Measurements from ENCODE around the gene SUPT3H. TPM values are rescaled to one million over a fixed set of nuclear protein-coding genes. Genes with fewer than 3 reads are reported as not detected.

Gene SUPT3H
- total and polyA plus RNA-seq, 2 of the 13 experiments (the other 11 are each of a cell fraction or from before 2014, with no cell fraction given) = 11.9 to 36.1 TPM

- 95% methylated on average over 1 of the region's 1 CpG for WGBS (ENCODE audit: low lambda C conversion rate)
- FAIRE-seq (no peak), ATAC-seq (no peak), DNase-seq (ENCODE audit: low spot score) (no peak)
- H3K27me3 ChIP-seq (ENCODE audit: control insufficient read depth in 1 of 2, insufficient read depth in 2 of 2, low read length in 2 of 2) = no peaks in the 10 kb centered on the region
- no peaks in the 10 kb centered on the region for H3K36me3 ChIP-seq (replicated peaks in 1 of 2; ENCODE audit: control insufficient read depth in 1 of 2, insufficient read depth in 2 of 2, low read length in 2 of 2)
- ChIA-PET CTCF (ENCODE audit: low intra/inter-chr PET ratio, low total read pairs) (no interaction called here), POLR2A (no interaction called here)
- intact Hi-C loops (cut with micrococcal nuclease; ENCODE audit: unreplicated experiment) (no loop called here), in situ Hi-C loops (cut with HindIII; ENCODE audit: extremely low pct_ligation_motif_present, low pct_unique_long_range_greater_than_20kb) (no loop called here)
- no TSS peak for BruUV-seq (replicated peaks)
- no peak overlapping the region for H3K9ac ChIP-seq (ENCODE audit: insufficient read depth, low read depth, low read length)
- no peaks in the 10 kb centered on the region for H3K79me2 ChIP-seq (ENCODE audit: insufficient read depth, low read length)
- no peak overlapping the region for H3K4me2 ChIP-seq (ENCODE audit: low read depth, low read length)
- H3K9me3 ChIP-seq (ENCODE audit: low read length) = no peaks in the 10 kb centered on the region
- H3K4me3 ChIP-seq (replicated peaks in 1 of 3; ENCODE audit: insufficient read depth in 1 of 3, low read depth in 2 of 3, low read length in 3 of 3) = no peak overlapping the region
- no peak overlapping the region for H3K27ac ChIP-seq (ENCODE audit: extremely low read length, insufficient read depth, low read length)
- H3K4me1 ChIP-seq (ENCODE audit: insufficient read depth, low read length) = peaks cover 7% of the 10 kb centered on the region; the same call in 1 of the 2 replicates
- H2AFZ ChIP-seq (ENCODE audit: low read length) = no peak overlapping the region
- no peaks in the 10 kb centered on the region for H4K20me1 ChIP-seq (ENCODE audit: insufficient read depth, low read length)
- TF ChIP-seq ZNF780A (CRISPR knock-in tag; IDR thresholded peaks at IDR 0.05) (no peak), ZNF256 (CRISPR knock-in tag; conservative IDR thresholded peaks at IDR 0.05) (no peak), CCDC6 (CRISPR knock-in tag; IDR thresholded peaks at IDR 0.05) (no peak), MAFF (IDR thresholded peaks at IDR 0.05; ENCODE audit: low read depth, low read length) (no peak), ZNF225 (CRISPR knock-in tag; IDR thresholded peaks at IDR 0.05) (no peak), FOXA3 (CRISPR knock-in tag; IDR thresholded peaks at IDR 0.05) (peak; percentile 70), KLF6 (CRISPR knock-in tag; IDR thresholded peaks at IDR 0.05) (no peak), ZBTB40 (IDR thresholded peaks at IDR 0.05) (no peak), ZBTB40 (CRISPR knock-in tag; IDR thresholded peaks at IDR 0.05) (no peak), ZNF570 (CRISPR knock-in tag; IDR thresholded peaks at IDR 0.05; ENCODE audit: borderline replicate concordance) (no peak), MED8 (CRISPR knock-in tag; IDR thresholded peaks at IDR 0.05; ENCODE audit: insufficient replicate concordance) (no peak), MIXL1 (CRISPR knock-in tag; IDR thresholded peaks at IDR 0.05) (peak; percentile 26; the same call in 1 of the 2 replicates), ZNF484 (CRISPR knock-in tag; IDR thresholded peaks at IDR 0.05; ENCODE audit: borderline replicate concordance, low read depth) (no peak), MTERF4 (CRISPR knock-in tag; IDR thresholded peaks at IDR 0.05) (no peak), CREB3 (CRISPR knock-in tag; IDR thresholded peaks at IDR 0.05) (no peak), BHLHE40 (IDR thresholded peaks at IDR 0.05; ENCODE audit: low read length) (no peak)
Measured at GRCh38 chr6:45123023-45123422, 254.7 kb downstream of the SUPT3H start.

Data from HepG2 (cell line).